Right atrium auricular region (tissue), 2 donors: ENCODE results near the gene SIL1. TPM values are rescaled to one million over a fixed set of nuclear protein-coding genes. Genes with fewer than 3 reads are reported as not detected.

Experiments
- DNase-seq: peaks from one replicate; pipeline ENCODE4 v3.0.0-alpha.2; 2019; ENCODE audit warnings: low spot score
- H3K27ac ChIP-seq, 2 donors: fragments of 200-600 bp; sonication (generic); 1 replicate in 1 of 2; 2 replicates in 1 of 2; pipeline ENCODE4 v1.5.1; 2016 to 2019
- H3K27me3 ChIP-seq, 2 donors: fragments of 200-600 bp; sonication (generic); one replicate each; pipeline versions ENCODE4 v1.5.1 to v1.6.0; 2017 to 2019
- H3K36me3 ChIP-seq: fragments of 200-600 bp; sonication (generic); one replicate; pipeline ENCODE4 v1.5.1; 2016
- H3K4me1 ChIP-seq, 2 donors: fragments of 200-600 bp; sonication (generic); one replicate each; pipeline versions ENCODE4 v1.5.1 to v1.6.0; 2017 to 2019
- H3K4me3 ChIP-seq, 2 donors: fragments of 200-600 bp; sonication (generic); 1 replicate in 1 of 2; 2 replicates in 1 of 2; pipeline ENCODE4 v1.5.1; 2017 to 2019; ENCODE audit warnings: mild to moderate bottlenecking in 1 of 2, moderate library complexity in 1 of 2
- H3K9me3 ChIP-seq, 2 donors: fragments of 200-600 bp; sonication (generic); one replicate each; pipeline ENCODE4 v1.5.1; 2019
- total RNA-seq, 2 donors: library from RNA; depleted of rRNA; stranded (reverse); fragments of >200 nt; gene quantifications; one replicate each; pipeline ENCODE4 v1.1.0, GENCODE V29; 2016
- TF ChIP-seq, protein P1 (sequence below), 2 donors: fragments of 200-600 bp; sonication (generic); IDR thresholded peaks; one replicate each; pipeline ENCODE4 v1.5.1; 2019; ENCODE audit warnings: antibody characterized with exemption in 2 of 2

Gene SIL1
- total RNA-seq, 2 donors from 2014 or later, result 32.7 to 41.3 TPM

GRCh38 chr5:139027150-139027549 lies 171.0 kb downstream of the SIL1 start:
- Histone ChIP-seq H3K4me1 (peaks cover 0 to 10% of the 10 kb centered on the region in 2 donors), H3K36me3 (no peaks in the 10 kb centered on the region), H3K4me3 (no peak overlapping the region), H3K9me3 (no peaks in the 10 kb centered on the region), H3K27me3 (no peaks in the 10 kb centered on the region), H3K27ac (no peak overlapping the region)
- TF ChIP-seq, protein P1, sequence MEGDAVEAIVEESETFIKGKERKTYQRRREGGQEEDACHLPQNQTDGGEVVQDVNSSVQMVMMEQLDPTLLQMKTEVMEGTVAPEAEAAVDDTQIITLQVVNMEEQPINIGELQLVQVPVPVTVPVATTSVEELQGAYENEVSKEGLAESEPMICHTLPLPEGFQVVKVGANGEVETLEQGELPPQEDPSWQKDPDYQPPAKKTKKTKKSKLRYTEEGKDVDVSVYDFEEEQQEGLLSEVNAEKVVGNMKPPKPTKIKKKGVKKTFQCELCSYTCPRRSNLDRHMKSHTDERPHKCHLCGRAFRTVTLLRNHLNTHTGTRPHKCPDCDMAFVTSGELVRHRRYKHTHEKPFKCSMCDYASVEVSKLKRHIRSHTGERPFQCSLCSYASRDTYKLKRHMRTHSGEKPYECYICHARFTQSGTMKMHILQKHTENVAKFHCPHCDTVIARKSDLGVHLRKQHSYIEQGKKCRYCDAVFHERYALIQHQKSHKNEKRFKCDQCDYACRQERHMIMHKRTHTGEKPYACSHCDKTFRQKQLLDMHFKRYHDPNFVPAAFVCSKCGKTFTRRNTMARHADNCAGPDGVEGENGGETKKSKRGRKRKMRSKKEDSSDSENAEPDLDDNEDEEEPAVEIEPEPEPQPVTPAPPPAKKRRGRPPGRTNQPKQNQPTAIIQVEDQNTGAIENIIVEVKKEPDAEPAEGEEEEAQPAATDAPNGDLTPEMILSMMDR (IDR thresholded peaks at IDR 0.05), result no peak
- DNase-seq, result no peak

GRCh38 chr5:139025651-139026050 lies 172.5 kb downstream of the SIL1 start:
- peaks cover 0 to 10% of the 10 kb centered on the region in 2 donors for H3K4me1 ChIP-seq
- H3K27ac ChIP-seq, result no peak overlapping the region
- no peak for DNase-seq
- H3K9me3 ChIP-seq, result no peaks in the 10 kb centered on the region
- TF ChIP-seq, protein P1 (IDR thresholded peaks at IDR 0.05), result no peak
- H3K4me3 ChIP-seq, result no peak overlapping the region
- H3K27me3 ChIP-seq, result no peaks in the 10 kb centered on the region
- no peaks in the 10 kb centered on the region for H3K36me3 ChIP-seq

DNA sequence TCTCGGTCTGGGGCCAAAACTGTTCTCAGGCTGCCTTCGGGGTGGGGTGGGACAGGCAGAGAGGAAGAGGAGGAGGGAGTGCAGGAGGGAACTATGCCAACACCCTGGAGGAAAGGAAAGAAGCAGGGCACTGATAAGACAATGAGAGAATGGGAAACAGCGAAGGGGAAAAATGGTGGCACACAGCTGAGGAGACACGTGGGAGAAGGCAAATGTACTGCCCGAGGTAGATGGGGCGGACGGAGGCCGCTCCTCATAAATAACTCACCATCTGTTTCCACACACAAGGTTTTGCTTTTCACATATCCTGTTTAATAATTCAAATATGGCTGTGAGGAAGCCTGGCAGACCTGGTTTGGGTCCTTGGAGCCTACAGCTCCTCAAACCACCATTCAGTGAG lies 174.9 kb downstream of the SIL1 start:
- no peak for DNase-seq
- Histone ChIP-seq H3K4me1 (peaks cover 0 to 10% of the 10 kb centered on the region in 2 donors), H3K9me3 (no peaks in the 10 kb centered on the region), H3K36me3 (no peaks in the 10 kb centered on the region), H3K27me3 (no peaks in the 10 kb centered on the region), H3K4me3 (no peak overlapping the region), H3K27ac (no peak overlapping the region)
- TF ChIP-seq, protein P1 (IDR thresholded peaks at IDR 0.05), result no peak

DNA sequence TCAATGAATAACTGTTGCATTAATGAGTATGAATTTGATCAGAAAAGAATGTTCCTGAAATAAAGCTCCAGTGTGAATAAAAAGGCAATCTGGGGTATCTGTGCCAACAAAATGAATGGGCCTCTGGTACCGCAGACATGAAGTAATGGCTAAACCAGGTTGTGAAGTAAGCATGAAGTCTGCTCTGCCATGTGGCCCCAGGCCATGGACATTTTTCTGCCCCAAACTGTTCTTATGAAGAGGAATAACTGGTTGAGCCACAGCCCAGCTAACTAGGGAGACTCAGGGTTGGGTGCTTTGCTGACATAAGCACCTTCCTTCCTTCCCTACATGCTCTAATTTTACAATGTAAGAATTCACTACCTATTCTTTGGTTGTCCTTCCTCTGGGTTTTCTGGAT lies 175.6 kb downstream of the SIL1 start:
- DNase-seq, result no peak
- H3K4me3 ChIP-seq, result no peak overlapping the region
- H3K27me3 ChIP-seq, result no peaks in the 10 kb centered on the region
- H3K27ac ChIP-seq, result no peak overlapping the region
- no peaks in the 10 kb centered on the region for H3K36me3 ChIP-seq
- TF ChIP-seq, protein P1 (IDR thresholded peaks at IDR 0.05), result no peak
- peaks cover 0 to 6% of the 10 kb centered on the region in 2 donors for H3K4me1 ChIP-seq
- no peaks in the 10 kb centered on the region for H3K9me3 ChIP-seq

GRCh38 chr5:139021346-139021745 lies 176.8 kb downstream of the SIL1 start:
- H3K4me3 ChIP-seq, result no peak overlapping the region
- H3K4me1 ChIP-seq, result peaks cover 0 to 3% of the 10 kb centered on the region in 2 donors
- no peaks in the 10 kb centered on the region for H3K36me3 ChIP-seq
- no peak for DNase-seq
- no peaks in the 10 kb centered on the region for H3K27me3 ChIP-seq
- H3K27ac ChIP-seq, result no peak overlapping the region
- TF ChIP-seq, protein P1 (IDR thresholded peaks at IDR 0.05), result no peak
- no peaks in the 10 kb centered on the region for H3K9me3 ChIP-seq

DNA sequence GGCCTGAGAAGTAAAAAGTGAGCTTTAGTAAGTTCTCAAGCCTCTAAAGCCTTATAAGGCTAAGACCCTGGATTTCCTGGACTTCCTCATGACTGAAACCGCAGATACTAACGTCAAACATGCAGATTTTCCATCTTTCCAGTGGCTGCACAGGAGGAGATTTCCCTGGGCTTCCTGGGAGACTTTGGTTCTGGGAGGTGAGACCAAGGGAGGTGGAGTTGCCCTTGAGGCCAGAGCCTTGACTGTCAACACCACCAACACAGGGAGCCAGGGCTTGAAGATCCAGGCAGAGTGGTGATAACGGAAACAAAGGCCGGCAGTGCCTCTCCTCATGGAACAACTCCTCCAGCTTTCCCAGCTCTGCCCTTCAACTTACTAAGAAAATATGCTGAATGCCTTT lies 178.3 kb downstream of the SIL1 start:
- TF ChIP-seq, protein P1 (IDR thresholded peaks at IDR 0.05), result no peak
- Histone ChIP-seq H3K4me1 (no peaks in the 10 kb centered on the region), H3K27ac (no peak overlapping the region), H3K36me3 (no peaks in the 10 kb centered on the region), H3K9me3 (no peaks in the 10 kb centered on the region), H3K27me3 (no peaks in the 10 kb centered on the region), H3K4me3 (no peak overlapping the region)
- no peak for DNase-seq
